Stimulated activated CD4-positive, alpha-beta T cell treated with anti-CD3 and anti-CD28 coated beads, TNF-alpha, amount 100 ng/mL, for 1 hour (primary cell): ENCODE results near the gene PGLYRP2.
"Not testable (repeated sequence)": the region's sequence is repeated elsewhere in the genome, so short reads cannot be mapped to it uniquely, and the experiment has no call there.

Source experiments
- DNase-seq, 3 donors: peaks; one replicate each; pipeline ENCODE4 v3.0.0-alpha.2; 2020; ENCODE audit warnings: low read depth in 3 of 3, low spot score in 1 of 3

The PGLYRP2 gene, protein sequence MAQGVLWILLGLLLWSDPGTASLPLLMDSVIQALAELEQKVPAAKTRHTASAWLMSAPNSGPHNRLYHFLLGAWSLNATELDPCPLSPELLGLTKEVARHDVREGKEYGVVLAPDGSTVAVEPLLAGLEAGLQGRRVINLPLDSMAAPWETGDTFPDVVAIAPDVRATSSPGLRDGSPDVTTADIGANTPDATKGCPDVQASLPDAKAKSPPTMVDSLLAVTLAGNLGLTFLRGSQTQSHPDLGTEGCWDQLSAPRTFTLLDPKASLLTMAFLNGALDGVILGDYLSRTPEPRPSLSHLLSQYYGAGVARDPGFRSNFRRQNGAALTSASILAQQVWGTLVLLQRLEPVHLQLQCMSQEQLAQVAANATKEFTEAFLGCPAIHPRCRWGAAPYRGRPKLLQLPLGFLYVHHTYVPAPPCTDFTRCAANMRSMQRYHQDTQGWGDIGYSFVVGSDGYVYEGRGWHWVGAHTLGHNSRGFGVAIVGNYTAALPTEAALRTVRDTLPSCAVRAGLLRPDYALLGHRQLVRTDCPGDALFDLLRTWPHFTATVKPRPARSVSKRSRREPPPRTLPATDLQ

DNA sequence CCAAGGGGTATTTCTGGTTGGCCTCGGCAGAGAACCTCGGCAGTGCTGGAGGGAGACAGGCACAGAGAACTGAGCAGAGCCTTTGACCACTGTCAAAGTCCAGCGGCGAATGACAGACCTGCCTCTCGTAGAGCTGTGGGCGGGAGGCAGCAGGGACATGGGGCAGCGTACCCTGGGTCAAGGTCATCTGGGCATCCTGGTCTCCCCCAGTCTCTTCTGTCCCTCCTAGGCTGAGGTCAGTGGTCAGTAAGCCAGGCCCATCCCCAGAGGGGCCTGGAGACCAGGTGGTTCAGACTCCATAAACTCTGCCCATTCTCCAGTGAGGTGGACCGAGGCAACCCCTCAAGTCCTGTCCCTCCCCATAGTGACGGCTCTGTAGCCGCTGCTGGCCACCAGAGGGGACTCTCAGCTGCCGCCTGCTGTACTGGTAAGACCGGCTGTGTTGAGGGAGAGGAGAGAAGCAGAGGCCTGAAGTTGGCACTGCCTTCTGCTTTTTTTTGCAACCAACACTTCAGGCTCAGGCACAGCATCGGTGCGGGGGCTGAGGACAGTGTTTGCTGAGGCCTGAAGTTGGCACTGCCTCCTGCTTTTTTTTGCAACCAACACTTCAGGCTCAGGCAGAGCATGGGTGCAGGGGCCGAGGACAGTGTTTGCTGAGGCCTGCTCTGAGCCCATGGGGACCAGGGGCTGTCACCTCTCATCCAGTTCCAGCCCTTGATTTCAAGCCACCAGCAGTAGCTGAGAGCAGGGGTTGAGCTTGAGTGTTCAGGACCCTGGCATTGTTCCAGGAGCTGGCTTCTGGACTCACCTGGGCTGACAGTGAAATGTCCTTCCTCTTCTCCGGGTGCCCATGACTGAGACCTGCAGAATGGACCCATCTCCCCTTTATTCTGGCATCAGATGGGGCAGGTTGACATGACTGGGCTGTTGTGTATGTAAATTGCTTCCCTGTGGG, at the start of gene PGLYRP2:
Gene PGLYRP2, minus strand, starts transcription at position 111 of the 955 bp plus-strand sequence. CDS start 130 bp downstream, outside the sequence.
- no peak for DNase-seq

DNA sequence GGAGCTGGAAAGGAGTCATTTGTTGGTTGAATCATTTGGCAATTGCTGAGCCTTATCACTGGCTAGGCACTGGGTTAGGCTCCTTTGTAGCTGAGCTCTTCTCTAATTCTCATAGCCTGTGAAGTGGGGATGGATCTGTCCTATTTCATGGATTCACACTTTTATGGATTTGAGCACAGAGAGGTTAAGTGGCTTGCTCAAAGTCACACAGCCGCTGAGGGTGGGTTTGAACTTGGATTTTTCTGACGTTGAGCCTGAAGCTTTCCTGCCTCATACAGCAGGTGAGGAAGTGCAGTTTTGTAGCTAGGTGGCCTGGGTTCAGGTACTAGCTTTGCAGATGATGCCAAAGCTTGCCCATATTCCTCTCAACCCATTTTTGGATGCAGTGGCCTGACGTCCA, 48.4 kb upstream of the PGLYRP2 start:
- no peak for DNase-seq

DNA sequence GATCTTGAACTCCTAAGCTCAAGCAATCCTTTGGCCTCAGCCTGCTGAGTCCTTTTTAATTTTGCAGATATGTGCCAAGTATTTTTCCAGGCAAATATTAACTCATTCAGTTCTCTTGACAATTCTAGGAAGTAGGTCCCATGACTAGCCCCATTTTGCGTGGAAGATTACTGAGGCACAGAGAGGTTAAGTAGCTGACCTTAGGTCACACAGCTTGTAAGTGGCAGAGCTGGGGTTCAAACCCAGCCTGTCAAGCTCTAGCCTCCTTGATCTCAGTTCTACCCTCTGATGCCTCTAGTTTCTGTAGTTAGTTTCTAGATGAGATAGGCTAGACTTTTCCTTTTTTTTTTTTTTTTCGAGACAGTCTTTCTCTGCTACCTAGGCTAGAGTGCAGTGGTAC, 47.1 kb upstream of the PGLYRP2 start:
- DNase-seq = no peak

DNA sequence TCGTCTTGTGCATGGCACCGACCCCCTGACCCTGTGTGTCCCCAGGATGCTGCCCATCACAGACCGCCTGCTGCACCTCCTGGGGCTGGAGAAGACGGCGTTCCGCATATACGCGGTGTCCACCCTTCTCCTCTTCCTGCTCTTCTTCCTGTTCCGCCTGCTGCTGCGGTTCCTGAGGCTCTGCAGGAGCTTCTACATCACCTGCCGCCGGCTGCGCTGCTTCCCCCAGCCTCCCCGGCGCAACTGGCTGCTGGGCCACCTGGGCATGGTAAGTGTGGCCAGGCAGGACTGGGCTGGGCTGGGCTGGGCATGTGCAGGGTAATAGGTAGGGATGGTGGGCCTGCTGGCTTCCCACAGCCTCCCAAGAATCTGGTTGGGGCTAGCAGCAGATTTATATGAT, 46.0 kb upstream of the PGLYRP2 start:
- no peak for DNase-seq

DNA sequence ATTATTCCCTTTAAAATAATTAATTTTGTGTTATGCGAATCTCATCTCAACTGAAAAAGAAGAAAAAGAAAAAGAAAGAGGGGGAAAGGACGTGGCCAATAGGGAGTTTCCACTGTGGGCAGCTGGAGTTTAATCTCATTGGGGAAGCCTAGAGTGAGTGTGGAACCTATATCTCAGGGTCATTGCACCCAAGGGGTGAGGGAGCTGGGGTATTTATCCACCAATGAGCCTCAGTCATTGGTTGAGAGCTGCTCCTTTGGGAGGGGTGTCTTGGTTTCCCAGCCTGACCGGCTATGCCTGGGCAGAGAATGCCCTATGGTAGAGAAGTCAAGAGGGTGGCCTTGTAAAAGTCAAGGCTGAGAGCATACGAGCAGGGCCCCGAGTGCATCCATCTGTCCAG, 45.5 kb upstream of the PGLYRP2 start:
- DNase-seq = no peak

DNA sequence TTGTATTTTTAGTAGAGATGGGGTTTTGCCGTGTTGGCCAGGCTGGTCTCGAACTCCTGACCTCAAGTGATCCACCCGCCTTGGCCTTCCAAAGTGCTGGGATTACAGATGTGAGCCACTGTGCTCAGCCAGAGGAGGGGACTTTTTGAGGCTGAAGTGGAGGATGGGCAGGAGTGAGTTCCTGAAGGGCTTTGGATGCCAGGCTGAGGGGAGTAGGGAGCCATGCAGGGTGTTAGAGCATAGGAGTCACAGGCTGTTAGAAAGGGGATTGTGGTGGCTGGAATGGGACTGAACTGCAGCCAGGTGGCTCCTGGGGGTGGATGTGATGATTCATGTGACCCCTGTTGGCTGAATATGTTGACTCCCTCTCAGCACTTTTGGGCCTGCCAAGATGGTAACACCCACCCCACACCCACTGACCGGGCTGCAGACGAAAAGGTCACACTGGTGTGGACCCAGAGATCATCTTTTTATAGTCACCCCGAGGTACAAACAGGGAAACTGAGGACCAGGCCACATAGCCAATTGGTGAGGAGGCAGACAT, 40.2 kb upstream of the PGLYRP2 start:
- DNase-seq = no peak

DNA sequence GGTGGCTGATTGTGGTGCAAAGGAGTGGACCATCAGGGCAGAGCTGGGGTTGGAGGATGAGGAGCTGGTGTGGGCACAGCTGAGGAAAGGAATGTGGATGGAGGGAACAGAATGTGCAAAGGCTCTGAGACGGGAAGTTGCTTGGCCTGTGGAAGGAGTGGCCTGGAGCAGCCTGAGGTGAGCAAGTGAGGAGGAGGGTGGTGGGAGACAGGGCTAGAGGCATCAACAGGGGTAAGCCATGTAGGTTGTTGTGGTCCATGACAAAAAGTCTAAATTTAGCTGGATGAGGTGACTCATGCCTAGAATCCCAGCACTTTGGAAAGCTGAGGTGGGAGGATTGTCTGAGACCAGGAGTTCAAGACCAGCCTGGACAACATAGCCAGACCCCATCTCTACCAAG, 38.5 kb upstream of the PGLYRP2 start:
- no peak for DNase-seq

DNA sequence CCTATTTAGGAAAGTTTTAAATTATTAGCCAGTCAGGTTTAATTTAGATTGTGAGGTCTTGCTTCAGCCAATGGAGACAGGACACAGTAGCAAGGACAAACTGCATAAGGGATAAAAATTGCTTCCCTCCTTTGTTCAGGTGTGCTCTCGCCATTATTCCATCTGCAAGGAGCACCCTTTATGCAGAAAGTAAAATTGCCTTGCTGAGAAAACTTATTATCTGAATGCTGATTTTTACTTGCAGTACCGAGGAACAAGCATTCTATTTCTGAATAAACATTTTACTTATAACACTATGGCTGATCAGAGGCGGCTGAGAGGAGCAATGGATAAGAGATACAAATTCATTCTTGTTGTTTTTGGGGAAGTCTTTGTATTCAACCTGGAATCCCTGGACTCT, 37.1 kb upstream of the PGLYRP2 start:
- no peak for DNase-seq

DNA sequence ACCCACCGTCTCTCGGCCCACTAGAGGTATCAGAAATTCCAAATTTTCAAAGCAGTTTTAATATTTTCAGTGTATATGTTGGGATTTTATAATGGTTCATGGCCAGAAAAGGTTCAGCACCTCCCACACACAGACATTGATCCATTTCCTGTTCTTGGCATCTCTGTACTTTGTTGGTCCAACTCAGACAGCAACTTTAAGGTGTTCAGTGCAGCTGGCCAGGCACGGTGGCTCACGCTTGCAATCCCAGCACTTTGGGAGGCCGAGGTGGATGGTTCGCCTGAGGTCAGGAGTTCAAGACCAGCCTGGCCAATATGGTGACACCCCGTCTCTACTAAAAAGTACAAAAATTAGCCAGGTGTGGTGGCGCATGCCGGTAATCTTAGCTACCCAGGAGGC, 35.9 kb upstream of the PGLYRP2 start:
- not testable (repeated sequence) for DNase-seq

DNA sequence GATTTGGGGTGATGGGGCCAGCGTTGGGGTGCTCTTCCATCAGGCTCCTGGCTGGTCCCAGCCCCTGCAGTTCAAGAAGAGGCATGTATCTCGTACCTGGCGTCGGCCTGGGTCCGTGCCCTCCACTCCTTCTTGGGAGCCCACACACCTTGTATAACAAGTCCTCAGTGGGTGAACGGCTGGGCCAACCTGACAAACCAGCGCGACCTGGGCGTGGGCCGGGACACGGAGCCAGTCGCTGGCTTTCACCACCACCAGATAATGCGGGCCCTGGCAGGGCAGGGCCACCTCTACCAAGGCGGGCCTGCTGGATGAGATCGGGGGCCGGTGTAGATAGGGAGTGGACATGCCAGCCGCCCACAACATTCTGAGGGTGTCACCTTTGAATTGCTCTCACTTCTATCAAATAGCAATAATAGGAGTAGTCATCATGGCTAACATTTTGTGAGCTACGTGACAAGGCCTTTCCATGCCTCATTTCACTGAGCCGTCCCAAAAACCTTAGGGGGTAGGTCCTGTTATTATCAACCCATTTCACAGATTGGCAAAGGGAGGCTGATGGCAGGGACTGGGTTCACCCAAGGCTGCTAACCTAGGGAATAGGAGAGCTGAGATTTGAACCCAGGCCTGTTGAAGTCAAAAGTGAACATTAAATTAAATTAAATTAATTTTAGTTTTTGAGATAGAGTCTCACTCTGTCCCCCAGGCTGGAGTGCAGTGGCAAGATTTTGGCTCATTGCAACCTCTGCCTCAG, 32.5 kb upstream of the PGLYRP2 start:
- DNase-seq = no peak

DNA sequence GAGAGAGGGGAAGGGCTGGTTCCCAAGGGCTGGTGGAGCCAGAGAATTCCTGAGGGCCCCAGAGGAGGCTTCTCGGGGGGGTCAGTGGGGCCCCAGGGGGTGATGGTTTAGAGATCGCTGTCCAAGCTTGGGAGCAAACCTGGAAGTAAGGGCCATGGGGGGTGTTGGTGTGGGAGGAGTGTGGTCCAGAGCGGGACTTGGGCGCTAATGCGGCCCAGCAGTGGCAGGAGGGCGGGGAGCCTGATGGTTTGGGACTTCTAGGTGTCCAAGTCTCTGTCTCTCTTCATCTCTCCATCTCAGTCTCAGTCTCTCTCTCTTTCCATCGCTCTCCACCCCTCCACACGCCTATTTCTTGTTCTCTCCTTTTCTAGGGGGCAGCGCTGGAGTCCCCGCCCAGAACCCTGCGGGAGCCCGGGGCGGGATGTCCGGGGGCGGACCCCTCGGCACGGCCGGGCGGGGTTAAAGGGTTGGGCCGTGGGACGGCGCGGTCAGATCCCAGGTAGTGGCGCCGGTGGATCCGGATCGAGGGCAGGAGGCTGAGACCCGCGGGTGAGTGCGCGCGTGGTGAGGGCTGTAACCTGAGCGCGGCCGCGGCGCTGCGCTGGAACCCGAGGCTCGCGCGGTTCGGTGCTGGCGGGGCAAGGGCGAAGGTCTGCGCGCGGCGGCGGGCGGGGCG, 28.9 kb upstream of the PGLYRP2 start, which contains the start of gene CYP4F22:
Gene CYP4F22, plus strand, starts transcription at position 491 of the 676 bp plus-strand sequence. CDS start 16,812 bp downstream, outside the sequence.
- no peak for DNase-seq

DNA sequence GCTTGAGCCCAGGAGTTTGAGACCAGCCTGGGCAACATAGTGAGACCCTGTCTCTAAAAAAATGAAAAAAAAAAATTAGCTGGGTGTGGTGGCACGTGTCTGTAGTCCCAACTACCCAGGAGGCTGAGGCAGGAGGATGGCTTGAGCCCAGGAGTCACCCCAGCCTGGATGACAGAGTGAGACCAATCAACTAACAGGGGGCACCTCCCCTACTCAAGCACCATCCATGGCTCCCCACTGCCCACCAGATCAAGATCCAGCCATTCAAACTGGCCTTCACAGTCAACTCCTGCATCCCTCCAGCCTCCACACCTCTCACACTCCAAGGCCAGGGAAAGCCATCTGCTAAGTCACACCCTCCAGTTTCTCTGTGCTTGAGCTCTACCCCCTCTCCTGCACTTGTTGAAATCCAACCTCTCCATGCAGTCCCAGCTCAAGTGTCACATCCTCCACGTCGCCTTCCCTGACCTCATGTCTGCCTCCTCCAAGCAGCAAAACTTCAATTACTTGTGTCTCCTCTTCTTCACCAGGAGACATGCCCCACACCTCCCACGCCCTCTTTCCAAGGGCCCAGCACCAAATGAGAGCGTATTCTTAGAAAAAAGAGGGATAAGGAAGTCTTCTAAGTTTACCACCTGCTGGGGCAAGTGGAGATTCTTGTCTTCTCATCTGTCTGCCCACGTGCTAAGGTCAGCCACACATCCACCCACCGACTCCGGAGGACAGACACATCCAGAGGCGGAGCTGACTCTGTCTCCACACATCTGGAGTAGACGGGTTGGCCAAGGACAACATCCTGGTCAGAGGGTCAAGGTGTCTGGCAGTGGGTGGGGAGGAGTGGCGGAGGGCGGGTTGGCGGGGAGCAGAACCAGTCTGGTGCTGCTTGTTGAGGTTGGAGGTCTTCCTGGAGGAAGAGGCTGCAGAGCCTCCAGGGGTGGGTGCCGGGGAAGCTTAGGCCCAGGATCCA, 28.1 kb upstream of the PGLYRP2 start:
- no peak for DNase-seq

DNA sequence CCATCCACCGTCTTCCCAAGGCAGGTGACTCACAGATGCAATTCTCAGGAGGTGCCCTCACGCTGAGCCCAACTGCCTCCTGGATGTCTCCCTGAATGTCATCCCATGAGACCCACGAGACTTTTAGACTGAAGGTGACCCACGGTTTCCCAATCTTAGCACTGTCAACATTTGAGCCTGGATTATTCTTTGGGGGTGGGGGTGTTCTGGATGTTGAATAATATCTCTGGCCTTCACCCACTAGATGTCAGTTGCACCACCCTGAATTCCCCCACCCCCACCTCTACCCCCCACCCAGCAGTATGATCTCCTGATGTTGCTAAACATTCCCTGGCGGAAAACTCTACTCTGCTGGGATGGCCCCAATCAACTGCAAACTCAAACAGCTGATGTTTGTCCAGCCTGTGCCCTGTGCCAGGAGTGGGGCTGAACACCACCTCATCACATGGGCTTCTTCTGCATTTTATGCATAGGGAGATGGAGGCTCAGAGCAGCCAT, 26.8 kb upstream of the PGLYRP2 start:
- DNase-seq = no peak

DNA sequence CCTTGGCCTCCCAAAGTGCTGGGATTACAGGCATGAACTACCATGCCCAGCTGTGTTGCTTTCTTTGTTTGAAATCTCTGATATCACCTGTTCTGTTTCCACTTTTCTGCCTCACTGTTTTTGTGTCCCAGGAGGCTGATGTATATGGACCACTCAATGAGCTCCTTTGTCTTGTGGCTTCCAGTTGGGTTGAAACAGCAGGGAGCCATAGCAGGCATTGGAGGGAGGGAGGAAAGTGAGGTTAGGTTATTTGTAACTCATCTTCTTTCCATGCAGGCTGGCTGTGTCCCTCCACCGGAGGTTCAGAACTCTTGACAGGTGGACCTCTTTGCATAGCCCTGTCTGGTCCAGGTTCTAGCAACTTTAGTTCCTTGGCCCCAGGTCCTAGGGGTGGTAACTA, 23.0 kb upstream of the PGLYRP2 start:
- DNase-seq = no peak

DNA sequence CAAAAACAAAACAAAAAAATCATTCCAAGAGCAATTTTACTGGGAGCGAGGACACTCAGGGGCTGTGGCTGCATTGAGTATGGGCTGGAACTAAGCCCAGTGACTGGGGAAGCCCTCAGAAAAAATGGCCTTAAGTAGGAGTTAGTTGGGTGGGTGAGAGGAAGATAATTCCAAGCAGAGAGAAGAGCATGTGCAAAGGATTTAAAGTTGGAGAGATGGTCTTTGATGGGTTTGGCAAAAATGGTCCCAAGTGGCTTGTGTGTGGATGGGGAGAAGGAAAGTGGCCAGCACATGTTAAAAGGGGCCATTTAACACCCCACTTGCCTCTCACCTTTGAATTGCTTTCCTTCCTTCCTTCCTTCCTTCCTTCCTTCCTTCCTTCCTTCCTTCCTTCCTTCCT, 22.3 kb upstream of the PGLYRP2 start:
- DNase-seq = no peak

DNA sequence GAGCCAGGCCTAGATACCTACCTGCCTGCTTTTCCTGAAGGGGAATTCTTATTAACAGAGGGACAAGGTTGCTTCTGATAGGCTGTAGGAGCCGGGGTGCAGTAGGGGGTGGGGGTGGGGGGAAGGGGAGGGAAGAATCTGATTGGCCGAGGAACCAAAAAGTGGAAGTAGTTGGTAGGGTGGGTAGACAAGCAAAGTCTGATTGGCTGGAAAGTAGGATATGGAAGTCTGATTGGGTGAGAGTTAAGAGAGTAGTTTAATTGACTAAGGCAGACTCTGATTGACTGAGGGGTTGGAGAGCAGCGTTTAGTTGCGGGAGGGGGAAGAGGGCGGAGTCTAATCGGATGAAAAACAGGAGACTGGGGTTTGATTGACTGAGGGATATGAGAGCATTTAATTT, 19.6 kb upstream of the PGLYRP2 start:
- DNase-seq = no peak

DNA sequence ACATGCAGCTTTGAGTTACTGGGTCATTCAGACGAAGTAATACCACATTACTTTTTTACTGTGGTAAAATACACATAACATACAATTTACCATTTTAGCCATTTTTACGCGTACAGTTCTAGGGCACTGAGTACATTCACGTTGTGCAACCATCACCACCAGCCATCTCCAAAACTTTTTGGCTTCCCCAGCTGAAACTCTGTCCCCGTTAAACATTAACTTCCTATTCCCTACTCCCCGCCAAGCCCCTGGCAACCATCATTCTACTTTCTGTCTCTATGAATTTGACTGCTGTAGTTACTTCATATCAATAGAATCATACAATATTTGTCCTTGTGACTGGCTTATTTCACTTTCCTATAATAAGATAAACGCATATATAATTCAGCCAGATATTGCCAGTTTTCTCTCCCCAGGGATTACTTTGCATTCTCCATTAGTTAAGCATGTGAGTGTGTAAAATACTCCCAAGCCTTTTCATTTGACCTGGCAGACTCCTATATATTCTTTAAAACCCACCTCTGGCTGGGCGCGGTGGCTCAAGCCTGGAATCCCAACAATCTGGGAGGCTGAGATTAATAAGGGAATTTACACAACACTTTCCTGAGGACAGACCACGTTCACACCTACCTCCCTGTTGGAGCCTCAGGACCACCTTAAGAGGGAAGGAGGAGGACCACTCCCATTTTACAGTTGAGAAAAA, 19.0 kb upstream of the PGLYRP2 start:
- no peak for DNase-seq

DNA sequence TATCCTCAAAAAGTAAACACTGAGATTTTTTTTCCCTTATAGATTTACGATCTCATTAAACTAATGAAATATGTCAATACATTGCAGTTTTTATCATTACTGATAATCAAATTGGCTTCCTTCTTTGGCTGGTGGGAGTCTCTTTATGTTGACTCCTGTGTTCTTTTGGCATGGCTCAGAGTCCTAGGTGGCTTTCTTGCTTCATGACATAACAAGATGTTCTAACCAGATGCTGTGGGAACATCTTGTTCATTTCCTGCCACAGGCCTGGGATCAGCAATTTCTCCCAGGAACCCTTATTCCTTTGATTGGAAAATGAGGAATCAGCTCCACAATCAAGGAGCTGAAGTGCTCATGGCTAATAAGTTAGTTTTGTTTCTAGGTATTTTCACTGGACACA, 15.8 kb upstream of the PGLYRP2 start:
- no peak for DNase-seq
